ENCODE measurements around the gene PPP1CA.
A peak's percentile ranks its signal among the peaks of the same experiment; 100 is the strongest.

The PPP1CA gene

GRCh38 chr11:67393990-67394389, 7.7 kb downstream of the PPP1CA start:
- Histone ChIP-seq H3K27me3 (no peaks in the 10 kb centered on the region), H3K9me3 (no peaks in the 10 kb centered on the region), H3K4me1 (ENCODE audit: control insufficient read depth in 1 of 2, insufficient read depth in 1 of 2, low read depth in 1 of 2, low read length in 1 of 2) (peaks cover 38 to 40% of the 10 kb centered on the region in 2 experiments), H3K36me3 (peaks cover 43% of the 10 kb centered on the region), H3K27ac (no peak overlapping the region), H3K4me3 (ENCODE audit: low read depth in 1 of 2, low read length in 1 of 2) (no peak overlapping the region)
- TF ChIP-seq CTCF (IDR thresholded peaks at IDR 0.05): no peak

- no peaks in the 10 kb centered on the region for H3K9me3 ChIP-seq
- no peaks in the 10 kb centered on the region for H3K27me3 ChIP-seq
- peaks cover 36 to 38% of the 10 kb centered on the region in 2 experiments for H3K4me1 ChIP-seq (ENCODE audit: control insufficient read depth in 1 of 2, insufficient read depth in 1 of 2, low read depth in 1 of 2, low read length in 1 of 2)
- no peak overlapping the region for H3K4me3 ChIP-seq (ENCODE audit: low read depth in 1 of 2, low read length in 1 of 2)
- peaks cover 38% of the 10 kb centered on the region for H3K36me3 ChIP-seq
- no peak for TF ChIP-seq CTCF (IDR thresholded peaks at IDR 0.05)
- H3K27ac ChIP-seq: no peak overlapping the region
These were observed 8.2 kb downstream of the PPP1CA start for GRCh38 chr11:67393437-67393836.

- TF ChIP-seq CTCF (IDR thresholded peaks at IDR 0.05): no peak
- Histone ChIP-seq H3K4me3 (ENCODE audit: low read depth in 1 of 2, low read length in 1 of 2) (peak overlapping the region; percentile 82 to 96), H3K27ac (peak overlapping the region; percentile 80), H3K4me1 (ENCODE audit: control insufficient read depth in 1 of 2, insufficient read depth in 1 of 2, low read depth in 1 of 2, low read length in 1 of 2) (peaks cover 30 to 31% of the 10 kb centered on the region in 2 experiments), H3K9me3 (no peaks in the 10 kb centered on the region), H3K36me3 (peaks cover 26% of the 10 kb centered on the region), H3K27me3 (no peaks in the 10 kb centered on the region)
These were observed 9.4 kb downstream of the PPP1CA start for GRCh38 chr11:67392183-67392715.

GRCh38 chr11:67391304-67392182, 10.1 kb downstream of the PPP1CA start, which contains the start of gene RAD9A:
Gene RAD9A (plus strand): TSS chr11:67391986. CDS start chr11:67392045, 59 bp downstream.
- H3K27me3 ChIP-seq: peaks cover 4% of the 10 kb centered on the region
- peak within 1 kb of the TSS; percentile 82 to 96 for H3K4me3 ChIP-seq (ENCODE audit: low read depth in 1 of 2, low read length in 1 of 2)
- H3K9me3 ChIP-seq: no peaks in the 10 kb centered on the region
- TF ChIP-seq CTCF (IDR thresholded peaks at IDR 0.05): no peak
- peak within 1 kb of the TSS; percentile 80 for H3K27ac ChIP-seq
- peaks cover 24 to 29% of the 10 kb centered on the region in 2 experiments for H3K4me1 ChIP-seq (ENCODE audit: control insufficient read depth in 1 of 2, insufficient read depth in 1 of 2, low read depth in 1 of 2, low read length in 1 of 2)
- H3K36me3 ChIP-seq: peaks cover 19% of the 10 kb centered on the region

- Histone ChIP-seq H3K27me3 (peaks cover 4% of the 10 kb centered on the region), H3K4me1 (ENCODE audit: control insufficient read depth in 1 of 2, insufficient read depth in 1 of 2, low read depth in 1 of 2, low read length in 1 of 2) (peaks cover 21 to 28% of the 10 kb centered on the region in 2 experiments), H3K4me3 (ENCODE audit: low read depth in 1 of 2, low read length in 1 of 2) (peak overlapping the region; percentile 82 to 96), H3K27ac (peak overlapping the region; percentile 80), H3K9me3 (no peaks in the 10 kb centered on the region), H3K36me3 (peaks cover 13% of the 10 kb centered on the region)
- TF ChIP-seq CTCF (IDR thresholded peaks at IDR 0.05): no peak
These were observed 10.7 kb downstream of the PPP1CA start for GRCh38 chr11:67390947-67391303.
